GM19328 (cell line): ENCODE results near the gene IP6K2.

Experiments used
- ATAC-seq: cut with Tn5 transposase; IDR thresholded peaks from one replicate; pipeline ENCODE4 v1.9.1; 2021; ENCODE audit warnings: mild to moderate bottlenecking, moderate library complexity; ENCODE audit not compliant: unreplicated experiment

The IP6K2 gene

DNA sequence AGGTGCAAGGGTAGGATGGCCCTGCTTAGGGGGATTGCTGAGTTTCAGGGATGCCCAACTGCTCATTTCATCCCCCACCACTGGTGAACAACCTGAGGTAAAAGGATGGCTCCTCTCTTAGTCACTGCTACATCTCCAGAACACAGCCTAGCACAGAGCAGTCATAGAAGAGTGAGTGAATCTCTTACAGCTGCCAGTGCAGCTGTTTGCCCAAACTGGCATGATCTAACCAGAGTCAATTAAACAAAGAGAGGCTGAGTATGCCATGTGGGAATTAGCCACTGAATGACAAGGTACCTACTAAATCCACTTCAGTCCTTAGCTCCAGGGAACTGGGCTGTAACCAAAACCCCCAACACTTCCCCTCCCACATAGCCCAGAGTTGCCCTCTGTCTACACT lies 24.5 kb downstream of the IP6K2 start:
- no peak for ATAC-seq

- ATAC-seq, result no peak
These were observed 26.1 kb downstream of the IP6K2 start for GRCh38 chr3:48690846-48691458.

DNA sequence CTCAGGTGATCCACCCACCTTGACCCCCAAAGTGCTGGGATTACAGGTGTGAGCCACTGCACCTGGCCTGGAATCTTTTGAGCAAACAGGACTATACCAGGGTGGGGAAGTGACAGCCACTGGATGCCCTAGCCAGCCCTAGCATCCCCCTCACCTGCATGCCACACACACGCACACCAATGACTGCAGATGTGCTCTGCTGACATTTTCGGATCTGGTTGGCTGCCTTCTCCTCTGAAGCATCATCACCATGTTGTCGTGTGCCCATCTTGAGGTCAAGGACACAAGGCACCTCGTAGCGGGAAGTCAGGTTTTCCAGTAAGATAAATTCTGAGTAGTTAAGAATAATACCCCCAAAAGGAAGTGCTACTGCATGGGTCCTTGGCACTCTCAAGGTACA lies 27.6 kb downstream of the IP6K2 start:
- ATAC-seq, result no peak

- ATAC-seq, result no peak
These were observed 28.3 kb downstream of the IP6K2 start for GRCh38 chr3:48688737-48689075.

- no peak for ATAC-seq
These were observed 28.8 kb downstream of the IP6K2 start for GRCh38 chr3:48688032-48688736.

- ATAC-seq, result no peak
These were observed 29.8 kb downstream of the IP6K2 start for GRCh38 chr3:48687220-48687678.

DNA sequence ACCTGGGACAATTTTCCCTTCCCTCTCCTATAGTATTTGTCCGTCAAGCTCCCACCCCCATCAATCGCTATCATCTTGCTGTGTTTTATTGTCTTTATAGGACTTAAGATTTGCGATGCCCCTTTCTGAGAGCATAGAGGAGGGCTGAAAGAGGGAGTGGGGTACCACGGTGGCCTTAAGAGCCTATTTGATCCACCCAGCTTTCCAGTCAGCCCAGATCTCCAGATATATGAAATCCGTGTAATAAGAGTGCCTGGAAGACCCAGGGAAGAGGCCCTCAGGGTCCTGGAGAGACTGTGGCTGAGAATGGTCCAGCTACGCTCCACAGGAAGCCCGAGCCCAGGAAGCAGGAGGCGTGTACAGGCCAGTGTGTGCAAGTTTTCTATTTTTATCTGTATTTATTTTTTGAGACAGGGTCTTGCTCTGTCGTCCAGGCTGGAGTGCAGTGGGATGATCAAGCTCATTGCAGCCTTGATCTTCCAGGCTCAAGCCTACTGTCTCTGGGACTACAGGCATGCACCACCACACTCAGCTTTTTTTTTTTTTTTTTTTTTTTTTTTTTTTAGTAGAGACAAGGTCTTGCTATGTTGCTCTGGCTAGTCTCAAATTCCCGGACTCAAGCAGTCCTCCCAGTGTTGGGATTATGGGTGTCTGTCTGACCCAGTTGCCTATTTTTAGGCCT lies 30.3 kb downstream of the IP6K2 start:
- ATAC-seq, result no peak

DNA sequence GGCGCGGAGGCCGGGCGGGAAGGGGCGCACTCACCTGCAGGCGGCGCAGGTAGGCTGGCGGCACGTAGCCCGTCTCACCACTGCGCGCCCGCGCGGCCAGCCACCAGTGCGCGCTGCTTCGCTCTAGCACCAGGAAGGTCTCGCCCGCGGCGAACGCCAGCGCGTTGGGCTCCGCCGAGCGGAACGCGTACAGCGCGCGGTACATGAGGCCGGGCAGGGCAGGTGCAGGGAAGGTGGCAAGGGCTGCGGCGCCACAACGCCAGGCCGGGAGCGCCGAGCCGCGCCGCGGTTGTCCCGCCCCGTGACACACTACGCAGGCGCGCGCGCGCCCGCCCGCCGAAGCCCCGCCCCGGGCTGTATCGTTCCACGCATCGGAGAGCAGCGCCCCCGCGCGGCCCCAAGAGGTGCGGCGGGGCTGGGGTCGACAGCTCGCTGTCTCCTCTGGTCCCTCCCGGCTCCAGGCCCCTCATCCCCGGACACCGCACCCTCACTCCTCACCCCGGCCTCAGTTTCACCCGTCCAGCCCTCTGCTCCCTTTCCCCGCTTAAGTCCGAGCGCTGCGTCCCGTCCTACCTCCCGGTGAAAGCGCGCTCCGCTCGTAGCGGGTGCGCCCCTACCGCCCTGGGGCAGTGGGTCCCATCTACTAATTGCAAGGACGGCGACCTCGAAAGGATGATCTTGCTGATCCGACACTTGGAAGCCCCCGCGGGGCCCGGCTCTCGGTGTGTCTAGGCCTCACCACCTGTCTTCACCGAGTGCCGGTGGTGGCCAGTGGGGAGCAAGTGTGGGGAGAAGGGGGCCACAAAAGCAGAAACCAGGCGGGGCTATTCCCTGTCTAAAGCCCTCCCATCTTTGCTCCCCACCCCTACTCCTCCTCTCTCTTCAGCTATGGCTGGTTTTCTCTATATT lies 31.2 kb downstream of the IP6K2 start, which contains the start of gene NCKIPSD:
Gene NCKIPSD, minus strand, starts transcription at position 313 of the 909 bp plus-strand sequence. Its CDS starts 108 bp downstream, at position 205.
- ATAC-seq, result peak; percentile 83

GRCh38 chr3:48685293-48685602 lies 31.8 kb downstream of the IP6K2 start:
- ATAC-seq, result no peak

- ATAC-seq, result no peak
These were observed 32.4 kb downstream of the IP6K2 start for GRCh38 chr3:48684480-48685143.

DNA sequence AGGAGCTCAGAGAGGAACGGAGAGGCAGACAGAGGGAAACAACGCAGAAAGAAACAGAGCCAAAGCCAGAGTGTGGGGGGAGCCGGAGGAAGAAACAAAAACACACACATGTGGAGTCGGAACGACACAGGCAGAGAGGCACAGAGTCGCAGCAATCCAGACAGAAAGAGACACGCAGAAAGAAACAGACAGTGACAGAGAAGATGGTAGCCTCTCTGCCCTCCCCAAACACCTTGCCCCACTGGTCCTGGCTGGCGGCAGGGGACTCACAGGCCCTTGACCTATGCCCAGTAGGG lies 33.0 kb downstream of the IP6K2 start:
- ATAC-seq, result no peak

- ATAC-seq, result no peak
These were observed 34.2 kb downstream of the IP6K2 start for GRCh38 chr3:48682786-48683185.

- ATAC-seq, result no peak
These were observed 34.9 kb downstream of the IP6K2 start for GRCh38 chr3:48681974-48682610.

- no peak for ATAC-seq
These were observed 35.5 kb downstream of the IP6K2 start for GRCh38 chr3:48681541-48681880.

- no peak for ATAC-seq
These were observed 36.0 kb downstream of the IP6K2 start for GRCh38 chr3:48680811-48681540.

DNA sequence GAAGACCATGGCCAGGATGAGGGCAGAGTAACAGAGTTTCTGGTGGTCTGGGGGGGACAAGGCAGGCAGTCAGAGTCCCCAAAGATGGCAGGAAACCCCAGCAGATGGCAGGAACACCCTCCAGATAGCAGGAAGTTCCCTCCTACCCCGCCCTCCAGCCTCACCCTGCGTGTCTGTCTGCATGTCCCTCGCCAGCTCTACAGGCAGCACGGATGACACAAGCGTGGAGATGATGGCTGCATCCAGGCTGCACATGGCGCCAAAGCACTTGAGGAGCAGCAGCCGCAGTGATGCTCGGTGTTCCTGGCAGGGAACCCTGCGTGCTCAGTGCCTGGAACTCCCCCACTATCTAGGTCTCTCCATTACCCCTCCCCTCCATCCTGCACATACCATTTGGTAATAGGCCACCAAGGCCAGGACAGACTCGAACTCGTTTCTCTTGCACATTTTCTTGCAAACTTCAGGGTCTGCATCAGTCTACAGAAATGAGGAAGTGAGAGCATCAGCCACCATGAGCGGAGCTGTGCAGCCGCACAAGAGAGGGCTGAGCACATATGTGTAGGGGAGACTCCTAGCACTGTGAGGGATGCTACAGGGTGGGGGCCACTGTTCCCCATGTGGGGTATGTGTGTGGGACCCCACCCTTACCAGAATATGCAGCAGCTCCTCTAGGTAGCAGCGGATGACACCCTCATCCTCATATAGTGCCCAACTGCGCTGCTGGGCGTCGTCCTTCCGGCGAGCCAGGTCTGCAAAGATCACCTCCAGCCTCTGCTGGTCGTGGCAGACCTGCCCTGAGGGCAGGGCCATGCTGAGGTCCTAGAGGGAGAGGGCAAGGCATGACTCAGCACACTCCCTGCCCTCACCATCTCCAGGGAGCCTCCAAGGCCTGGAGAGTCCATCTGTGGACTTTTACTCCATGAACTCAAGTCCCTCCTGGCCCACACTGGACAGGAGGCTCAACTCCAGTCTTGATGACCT lies 37.3 kb downstream of the IP6K2 start:
- no peak for ATAC-seq

- ATAC-seq, result no peak
These were observed 38.2 kb downstream of the IP6K2 start for GRCh38 chr3:48678566-48679380.

GRCh38 chr3:48678056-48678455 lies 39.0 kb downstream of the IP6K2 start:
- no peak for ATAC-seq
